Hippocampal formation (tissue), 2 donors: ENCODE results near the gene SH3RF3.

ENCODE experiments used
- DNase-seq, 2 donors: peaks; one replicate each; lab custom pipeline; 2025; lab: John Stamatoyannopoulos, UW

The SH3RF3 gene

DNA sequence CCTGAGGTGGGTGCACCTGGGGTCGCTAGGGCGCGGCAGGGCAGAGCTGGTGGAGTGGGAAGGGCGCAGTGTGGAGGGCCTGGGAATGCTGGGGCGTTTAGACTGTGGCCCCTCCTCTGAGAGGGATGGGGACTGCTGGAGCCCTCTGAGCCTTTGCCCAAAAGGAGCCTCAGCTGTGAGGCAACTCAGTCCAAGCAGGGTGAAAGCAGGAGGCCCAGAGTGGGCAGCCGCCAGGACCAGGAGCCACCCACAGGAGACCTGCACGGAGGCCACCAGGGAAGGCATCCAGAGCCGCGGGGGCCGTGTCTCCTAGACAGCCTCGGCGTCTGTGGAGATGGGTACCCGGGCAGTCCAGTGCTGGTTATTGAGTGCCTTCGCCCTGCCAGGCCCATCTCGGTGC lies 369.9 kb downstream of the SH3RF3 start:
- DNase-seq = no peak

DNA sequence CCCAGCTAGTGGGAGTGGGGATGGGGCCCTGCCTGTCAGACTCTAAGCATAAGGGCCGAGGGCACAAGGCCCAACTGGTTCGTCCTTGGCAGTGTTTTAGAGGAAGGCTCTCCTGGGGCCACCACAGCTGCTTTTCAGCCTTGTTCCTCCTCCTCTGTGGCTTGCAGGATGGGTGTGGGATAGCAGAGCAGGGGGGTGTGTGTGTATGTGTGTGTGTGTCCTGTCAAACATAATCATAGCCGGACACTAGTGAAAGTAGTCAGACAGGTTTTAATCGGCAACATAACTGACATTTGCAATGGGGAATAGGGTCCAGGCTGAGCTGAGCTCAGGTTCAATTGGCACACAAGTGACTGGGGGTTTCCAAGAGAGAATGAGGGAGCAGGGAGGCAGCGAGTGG lies 370.6 kb downstream of the SH3RF3 start:
- no peak for DNase-seq

DNA sequence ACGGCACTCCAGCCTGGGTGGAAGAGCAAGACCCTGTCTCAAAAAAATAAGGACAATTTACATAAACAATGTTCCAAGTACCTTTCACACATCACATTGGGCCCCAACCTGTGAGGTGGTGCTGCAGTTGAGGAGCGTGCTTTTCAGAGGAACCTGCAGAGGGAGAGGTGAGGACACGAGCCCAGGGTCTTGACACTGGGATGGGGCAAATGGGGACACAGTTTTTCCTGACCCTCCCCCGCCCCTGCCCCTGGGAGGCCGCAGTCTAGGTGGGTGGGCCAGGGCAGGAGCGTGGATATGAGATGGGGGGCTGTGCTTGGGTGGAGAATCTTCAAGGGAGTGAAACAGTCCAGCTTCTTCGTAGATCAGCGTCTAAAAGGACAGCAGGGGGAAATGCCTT lies 371.9 kb downstream of the SH3RF3 start:
- DNase-seq = no peak

DNA sequence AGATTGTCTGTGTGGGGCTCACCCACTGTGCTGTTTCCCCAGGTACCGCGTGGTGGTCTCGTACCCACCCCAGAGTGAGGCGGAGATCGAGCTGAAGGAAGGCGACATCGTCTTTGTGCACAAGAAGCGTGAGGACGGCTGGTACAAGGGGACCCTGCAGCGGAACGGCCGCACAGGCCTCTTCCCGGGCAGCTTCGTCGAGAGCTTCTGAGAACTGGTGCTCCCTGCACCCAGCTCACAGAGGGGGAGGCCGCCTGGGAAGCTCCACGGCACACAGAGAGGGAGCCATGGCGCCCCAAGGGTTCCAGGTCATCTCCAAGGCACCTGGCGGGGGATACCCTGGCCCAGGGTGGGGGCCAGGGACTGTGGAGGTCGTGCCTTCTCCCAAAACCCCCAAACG lies 372.5 kb downstream of the SH3RF3 start:
- DNase-seq = no peak

DNA sequence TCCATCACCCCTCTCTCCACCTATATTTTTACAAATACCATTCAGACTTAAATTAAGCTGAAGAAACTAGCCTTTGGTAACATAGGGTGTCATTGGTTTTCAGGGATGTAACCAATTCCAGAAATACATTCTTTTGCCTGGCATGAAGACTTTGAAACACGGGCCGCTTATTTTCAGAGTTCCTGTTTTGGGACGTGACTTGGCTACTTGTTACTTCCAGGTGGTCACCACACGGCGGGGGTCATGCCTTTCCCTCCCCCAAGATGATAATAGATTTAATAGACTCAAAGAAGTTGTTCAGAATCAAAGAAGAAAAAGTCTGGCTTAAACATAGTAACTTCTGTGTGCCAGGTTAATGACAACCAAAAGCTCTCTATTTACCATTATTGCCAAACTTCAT lies 374.2 kb downstream of the SH3RF3 start:
- DNase-seq = no peak

DNA sequence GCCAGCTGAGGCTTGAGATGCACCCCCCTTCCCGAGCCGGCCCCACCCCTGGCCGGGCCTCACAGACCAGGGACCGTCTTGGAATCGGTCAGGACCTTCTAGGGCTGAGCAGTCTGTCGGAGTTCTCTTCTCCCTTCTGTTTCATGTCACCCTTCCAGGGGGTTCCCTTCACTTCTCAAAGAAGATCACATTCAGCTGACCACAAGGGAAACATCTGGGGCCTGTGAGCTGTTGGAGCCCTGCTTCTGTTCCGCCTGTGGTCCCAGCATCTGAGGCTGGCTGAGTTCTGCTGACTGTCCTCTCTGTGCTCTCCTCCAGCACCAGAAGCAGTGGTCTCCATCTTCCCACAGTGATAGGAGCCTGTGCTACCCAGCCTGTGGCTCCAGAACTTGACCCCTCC lies 378.2 kb downstream of the SH3RF3 start:
- peak in 1 of 2 donors; percentile 27 for DNase-seq

DNA sequence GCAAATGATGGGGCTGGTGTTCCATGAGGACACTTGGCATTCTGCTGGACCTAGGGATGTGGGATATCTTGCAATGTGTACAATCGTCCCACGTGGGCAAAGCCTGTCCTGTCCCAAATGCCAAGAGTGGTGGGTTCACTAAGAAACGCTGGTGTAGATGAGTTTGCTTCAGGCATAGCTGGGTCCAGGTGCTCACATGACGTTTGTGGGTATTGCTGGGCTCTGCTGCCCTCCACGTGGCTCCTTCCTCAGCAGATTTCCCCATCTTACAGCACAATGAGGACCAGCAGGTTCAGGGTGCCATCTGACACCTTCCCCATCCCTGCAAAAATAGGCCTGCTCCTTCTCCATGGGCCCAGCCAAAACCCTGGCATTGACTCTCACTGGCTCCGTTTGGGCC lies 378.8 kb downstream of the SH3RF3 start:
- no peak for DNase-seq

DNA sequence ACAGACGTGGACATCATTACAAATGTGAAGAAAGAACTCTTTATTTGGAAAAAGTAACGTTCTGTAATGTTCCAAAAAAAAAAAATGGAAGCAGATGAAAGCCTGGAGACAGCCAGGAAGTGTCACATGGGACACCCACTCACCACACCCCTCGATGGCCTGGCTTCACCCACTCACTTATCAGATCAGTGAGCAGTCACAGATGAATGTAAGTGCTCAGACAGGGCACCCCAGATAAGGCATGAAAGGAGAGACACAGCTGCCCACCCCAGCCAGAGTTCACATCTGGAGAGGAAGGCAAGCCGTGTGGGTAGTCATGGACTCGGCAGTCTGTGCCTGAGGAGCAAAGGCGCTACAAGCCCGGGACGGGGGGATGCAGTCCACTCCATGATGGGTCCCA lies 379.6 kb downstream of the SH3RF3 start:
- no peak for DNase-seq

DNA sequence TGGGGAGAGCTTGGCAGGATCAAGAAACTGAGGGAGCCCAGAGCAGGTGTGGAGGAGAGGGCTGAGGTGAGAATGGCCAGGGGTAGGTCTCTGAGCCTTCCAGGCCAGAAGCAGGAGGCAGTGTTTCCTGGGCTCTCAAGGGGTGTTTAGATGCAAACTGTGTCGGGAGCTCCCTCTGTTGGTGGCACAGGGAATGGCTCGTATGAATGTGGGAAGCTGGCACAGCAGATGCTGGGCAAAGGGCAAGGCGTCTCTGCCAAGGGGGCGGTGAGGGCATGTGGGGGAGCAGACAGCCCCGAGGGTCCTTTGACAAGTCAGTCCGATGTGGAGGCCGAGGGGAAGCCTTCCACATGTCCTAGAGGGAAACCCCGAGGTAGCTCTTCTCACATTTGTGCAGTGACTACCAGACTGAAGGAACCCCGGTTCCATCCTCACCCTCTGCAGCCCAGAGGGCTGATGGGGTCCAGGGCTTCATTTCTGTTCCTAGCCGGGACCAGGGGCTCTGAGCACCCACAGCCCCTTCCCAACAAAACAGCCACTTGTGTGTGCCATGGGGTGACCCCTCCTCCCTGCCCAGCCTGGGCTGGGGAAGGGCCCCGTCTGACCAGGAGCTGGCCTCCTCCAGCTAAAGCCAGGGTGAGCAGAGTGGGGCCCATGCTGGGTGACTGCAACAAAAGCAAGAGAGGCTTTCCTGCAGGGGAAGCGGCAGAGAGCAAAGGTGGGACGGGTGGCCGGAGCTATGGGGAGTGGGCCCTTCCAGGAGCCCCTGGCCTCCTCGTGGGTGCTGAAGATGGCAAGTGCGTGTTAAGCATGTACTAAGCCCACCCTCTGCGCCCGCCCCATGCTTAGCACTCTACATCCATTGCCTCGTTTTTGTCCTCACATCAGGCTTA lies 381.4 kb downstream of the SH3RF3 start:
- DNase-seq = peak; percentile 50

DNA sequence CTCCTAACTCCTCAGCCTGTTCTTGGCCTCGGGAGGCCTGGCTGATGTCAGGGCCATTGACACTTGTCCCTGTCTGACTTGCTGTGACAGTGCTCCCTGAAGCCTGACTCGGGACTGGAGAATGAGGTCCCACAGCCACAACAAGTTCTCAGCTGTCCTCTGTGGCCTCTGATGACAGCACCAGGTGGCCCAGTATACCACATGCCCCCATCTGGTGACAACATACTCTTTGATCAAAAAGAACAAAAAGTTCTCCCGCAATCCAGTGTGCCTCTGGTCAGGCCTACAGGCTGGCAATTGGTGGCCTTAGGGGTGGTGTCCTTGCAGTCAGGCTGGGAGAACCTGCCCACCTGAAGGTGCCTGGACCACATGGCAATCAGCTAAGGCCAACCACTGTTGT lies 382.2 kb downstream of the SH3RF3 start:
- DNase-seq = no peak

DNA sequence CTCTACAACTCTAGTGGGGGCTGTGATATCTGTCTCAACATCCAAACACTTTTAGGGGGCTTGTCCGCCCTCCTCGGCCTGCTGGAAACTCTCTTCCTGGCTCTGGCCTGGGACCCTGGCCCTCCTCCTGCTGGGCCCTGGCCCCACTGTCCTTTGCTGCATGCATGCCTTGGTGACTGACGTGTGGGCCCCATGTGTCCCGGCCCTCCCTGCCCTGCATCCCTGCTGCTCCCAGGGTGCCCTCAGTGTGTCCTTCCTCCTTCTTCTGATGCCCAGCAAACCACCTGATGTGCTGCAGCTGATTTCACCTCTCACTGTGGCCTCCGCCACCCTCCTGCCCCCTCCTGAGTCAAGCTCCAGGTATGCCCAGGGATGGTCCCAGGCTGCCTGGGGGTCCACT lies 383.1 kb downstream of the SH3RF3 start:
- DNase-seq = no peak

DNA sequence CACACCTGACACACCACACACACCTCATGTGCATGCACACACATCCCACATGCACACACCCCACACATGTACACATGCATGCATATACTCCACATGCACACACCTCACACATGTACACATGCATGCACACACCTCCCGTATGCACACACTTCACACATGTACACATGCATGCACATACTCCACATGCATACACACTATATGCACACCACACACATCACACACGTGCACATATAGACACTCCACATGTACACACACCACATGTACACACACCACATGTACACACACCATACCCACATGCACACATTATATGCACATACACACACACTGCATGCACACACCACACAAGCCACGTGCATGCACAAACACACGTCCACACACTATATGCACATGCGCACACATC lies 384.2 kb downstream of the SH3RF3 start:
- no peak for DNase-seq

DNA sequence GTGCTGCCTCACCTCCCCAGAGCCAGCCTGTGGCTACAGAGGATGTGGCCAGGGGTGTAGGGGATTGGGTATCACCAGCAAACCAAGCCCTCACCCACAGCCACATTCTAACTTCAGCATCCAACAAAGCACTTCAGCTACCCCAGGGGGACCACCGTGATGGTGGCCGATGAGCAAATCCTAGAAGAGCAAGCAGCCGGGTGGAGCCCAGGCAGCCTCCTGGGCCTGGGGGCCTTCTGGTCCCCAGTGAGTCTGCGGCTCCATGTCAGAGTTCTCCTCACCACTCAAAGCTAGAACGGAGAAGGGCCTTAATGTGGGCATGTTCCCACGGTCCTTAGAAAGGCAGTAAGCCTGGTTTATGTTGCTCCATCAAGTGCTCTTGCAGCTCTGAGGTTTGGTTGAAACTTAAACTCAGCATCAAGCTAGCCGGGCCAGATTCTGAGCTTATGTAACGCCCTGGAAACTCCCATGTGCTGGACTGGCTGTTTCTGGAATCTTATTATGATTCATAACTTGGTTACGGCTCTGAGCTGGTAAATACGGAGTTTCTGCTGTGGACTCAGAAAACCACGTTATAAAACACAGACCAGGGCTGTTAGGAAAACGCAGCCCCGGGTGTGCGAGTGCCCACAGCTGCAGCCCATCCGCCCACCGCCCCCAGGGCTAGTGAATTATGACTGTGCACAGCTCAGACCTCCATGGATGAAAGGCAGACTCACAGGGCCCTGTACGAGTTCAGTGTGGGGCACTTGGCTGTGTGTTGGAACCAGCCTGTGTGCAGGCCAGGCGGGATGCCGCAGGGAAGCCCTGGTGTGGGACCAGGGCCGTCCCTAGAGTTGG lies 385.0 kb downstream of the SH3RF3 start:
- DNase-seq = peak in 1 of 2 donors; percentile 19

DNA sequence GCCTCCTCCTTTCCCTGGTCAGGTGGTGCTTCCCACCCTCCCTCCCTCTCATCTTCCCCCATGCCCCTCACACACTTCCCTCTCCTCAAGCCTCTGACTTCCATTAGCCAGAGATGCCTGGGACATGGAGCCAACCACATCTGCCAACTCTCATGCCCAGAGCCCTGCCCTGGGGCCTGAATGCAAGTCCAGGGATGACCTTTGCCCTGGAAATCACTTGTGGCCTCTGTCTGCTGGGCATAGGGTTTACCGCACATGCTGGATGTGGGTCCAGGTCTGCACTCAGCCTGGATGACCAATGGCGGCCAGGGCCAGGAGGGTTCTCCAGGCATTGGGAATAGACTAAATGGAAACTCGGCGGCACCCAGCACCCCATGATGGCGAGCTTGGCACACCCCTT lies 385.9 kb downstream of the SH3RF3 start:
- DNase-seq = no peak

DNA sequence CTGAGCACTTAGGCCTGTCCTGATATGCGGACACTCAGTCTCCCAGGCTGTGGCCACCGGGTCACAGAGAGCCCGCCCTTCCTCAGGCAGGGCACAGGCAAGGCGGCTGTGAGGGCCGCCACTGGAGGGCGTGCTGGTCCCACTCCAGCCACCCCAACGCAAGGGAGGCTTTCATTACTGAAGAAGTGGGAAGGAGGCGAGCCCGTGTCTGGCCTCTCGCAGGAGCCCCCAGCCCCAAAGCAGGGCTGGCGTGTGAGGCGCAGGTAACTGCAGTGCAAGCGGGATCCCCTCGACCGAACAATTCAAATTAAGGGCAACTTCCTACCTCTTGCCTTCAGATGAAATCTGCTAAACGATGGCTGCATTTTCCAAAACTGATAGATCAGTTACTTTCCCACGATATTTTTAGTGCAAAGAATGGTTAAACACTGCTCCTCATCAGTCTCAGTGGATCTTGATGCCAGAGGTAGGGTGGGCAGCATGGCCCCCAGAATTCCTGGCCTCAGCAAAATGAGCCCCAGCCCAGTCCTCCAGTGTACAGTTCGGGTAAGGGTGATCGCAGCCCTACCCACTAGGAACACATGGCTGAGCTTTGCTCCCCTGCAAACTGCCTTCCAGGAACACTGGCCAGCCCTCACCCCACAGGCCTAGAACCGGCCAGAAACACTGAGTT lies 387.6 kb downstream of the SH3RF3 start:
- no peak for DNase-seq

DNA sequence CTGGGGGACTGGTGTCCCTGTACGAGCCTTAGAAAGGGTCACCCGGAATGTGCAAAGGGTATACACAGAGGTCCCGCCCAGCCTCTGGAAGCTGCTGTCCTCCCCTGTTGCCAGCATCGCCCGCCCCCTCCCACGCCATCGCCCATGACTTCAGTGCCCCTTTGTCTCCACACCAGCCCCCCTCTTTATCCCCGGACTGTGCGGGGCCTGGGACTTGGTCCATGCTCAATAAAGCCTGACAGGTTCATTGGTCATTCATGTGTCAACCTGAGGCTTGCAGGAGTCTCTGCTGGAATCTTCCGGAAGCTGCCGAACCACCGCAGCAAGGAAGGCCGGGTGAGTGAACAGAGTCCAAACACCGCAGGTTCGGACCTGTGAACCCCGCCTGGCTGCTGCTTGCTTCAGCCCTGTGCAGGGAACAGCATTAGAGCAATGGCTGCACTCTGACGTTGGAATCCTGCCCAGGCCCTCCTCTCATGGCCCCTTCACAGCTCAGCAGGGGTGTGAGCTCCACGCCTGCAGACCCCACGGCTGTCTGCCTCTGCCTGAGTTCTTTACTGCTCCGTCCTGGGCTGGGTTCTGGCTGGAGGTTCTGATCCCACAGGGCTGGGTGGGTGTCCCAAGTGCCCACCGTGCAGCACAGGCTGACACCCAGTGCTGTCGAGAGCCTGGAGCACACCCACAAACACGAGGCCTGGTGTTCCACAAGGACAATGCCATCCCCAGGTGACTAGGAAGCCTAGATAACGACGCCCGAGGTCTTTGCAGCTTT lies 388.3 kb downstream of the SH3RF3 start:
- DNase-seq = no peak

DNA sequence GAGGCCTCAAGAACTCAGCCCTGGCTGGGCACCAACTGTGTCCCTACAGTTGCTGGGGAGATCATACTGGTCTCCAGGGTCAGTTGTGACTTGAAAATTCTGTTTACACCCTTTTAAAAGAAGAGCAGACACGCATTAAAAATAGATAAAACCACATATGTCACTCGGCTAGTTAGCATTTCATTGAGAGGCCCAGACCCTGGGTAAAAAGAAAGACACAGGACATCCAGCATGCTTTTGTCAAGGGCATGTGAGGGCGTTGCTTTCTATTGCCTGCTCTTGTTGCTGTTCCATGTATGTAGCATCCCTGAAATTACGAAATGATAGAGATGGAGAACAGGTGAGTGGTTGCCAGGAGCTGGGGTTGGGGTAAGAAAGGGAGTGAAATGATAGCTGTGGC lies 390.5 kb downstream of the SH3RF3 start:
- DNase-seq = no peak

DNA sequence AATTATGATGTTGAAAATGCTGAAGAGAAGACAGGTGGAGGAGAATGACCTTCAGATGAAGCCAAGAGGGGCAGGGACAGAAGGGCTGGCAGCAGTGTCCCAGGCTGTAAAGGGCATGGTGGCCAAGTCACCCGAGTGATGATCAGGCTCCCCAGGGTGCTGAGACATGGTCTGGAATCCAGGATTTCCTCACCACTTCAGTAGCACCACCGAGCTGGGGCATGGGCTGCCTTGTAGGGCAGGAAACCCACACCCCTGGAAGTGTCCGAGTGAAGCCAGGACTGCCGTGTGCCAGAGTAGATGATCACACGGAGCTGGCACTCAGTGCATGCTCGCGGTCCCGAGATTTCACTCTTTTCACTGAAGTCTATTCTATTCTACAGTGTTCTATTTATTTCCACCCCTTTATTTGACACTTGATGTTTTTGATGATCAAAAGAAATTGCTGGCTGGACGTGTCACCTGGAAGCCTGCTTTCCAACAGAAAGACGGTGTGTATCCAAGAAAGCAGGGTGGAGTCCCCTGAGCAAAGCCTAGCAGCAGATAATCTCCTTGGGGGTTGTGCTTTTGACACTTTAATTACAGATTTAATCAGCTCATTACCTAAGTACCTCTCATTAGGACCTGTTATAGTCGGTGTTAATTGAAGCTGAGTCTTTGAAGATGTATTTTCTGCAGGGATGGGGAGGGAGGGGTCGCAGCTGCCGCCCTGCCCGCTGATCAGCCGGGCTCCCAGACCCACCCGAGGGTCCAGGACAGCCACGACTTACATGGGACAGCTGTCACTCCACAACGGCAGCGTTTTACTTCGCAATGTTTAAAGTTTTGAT lies 392.4 kb downstream of the SH3RF3 start:
- no peak for DNase-seq

DNA sequence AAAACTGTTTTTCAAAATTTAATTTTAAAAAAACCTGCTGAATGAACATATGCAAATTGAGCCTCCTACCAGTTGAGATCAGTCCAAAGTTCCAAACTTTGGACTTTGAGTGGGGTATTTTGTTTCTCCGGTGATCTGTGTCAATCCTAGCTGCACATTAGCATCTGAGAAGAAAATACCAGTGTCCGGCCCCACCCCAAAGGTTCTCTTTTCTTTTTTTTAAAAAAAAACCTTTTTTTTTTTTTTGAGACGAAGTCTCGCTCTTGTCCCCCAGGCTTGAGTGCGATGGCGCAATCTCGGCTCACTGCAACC lies 393.0 kb downstream of the SH3RF3 start:
- DNase-seq = no peak

DNA sequence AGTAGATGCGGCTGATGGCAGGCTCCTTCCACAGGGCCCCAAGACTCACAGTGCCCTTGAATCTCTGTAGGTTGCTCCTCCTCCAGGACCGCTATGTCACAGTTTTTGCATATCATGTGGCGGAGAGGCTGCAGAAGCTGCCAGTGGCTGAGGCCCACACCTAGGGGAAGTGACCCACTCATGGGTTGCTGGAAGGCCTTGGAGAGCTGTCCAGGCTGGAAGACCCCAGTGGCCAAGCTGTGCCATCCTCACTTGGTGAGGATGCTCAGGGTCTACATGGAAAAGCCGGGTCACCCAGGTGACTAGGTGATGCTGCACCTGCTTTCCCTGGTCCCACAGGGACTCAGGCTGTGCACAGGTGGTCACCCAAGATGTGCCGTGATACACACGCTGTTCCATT lies 394.1 kb downstream of the SH3RF3 start:
- DNase-seq = no peak
